ENCODE data around the gene RACK1. TPM values are rescaled to one million over a fixed set of nuclear protein-coding genes. Genes with fewer than 3 reads are reported as not detected.

RACK1 gene
- polyA plus RNA-seq, 3 donors = 2,869 to 3,030 (median 2,913) TPM

DNA sequence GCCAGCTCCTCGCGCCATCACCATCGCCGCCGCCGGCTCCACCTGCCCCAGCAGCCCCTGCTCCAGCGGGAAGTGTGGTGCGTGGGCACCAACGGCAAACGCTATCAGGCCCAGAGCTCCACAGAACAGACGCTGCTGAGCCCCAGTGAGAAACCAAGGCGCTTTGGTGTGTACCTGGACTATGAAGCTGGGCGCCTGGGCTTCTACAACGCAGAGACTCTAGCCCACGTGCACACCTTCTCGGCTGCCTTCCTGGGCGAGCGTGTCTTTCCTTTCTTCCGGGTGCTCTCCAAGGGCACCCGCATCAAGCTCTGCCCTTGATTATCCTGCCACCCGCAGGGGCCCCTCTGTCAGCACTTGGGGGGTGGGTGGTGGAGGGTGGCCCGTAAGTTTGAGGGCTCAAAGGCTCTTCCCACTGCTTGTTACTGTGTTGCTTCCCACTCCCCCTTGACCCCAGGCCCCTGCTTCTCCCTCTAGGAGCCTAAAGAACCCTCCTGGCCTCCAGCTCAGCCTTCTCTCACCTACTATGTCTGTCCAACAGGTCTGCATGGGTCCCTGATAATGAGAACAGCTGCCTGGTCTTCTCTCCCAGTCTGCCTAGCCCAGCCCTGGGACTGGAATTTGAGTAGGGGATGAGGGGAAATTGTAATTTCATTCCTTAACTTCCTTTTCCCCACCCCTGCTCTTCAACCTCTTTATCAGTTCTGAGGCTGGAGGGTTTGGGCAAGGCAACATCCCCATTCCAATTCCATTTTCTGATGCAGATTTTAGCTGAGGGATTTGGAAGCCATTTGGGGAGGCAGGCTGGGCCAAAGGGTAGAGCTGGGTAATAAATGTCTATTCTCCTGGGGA is 9.0 kb downstream of the RACK1 start:
- DNase-seq (ENCODE audit: low read depth in 3 of 3, low spot score in 2 of 3) = no peak

GRCh38 chr5:181233801-181234454 is 9.8 kb downstream of the RACK1 start:
- DNase-seq (ENCODE audit: low read depth in 3 of 3, low spot score in 2 of 3) = no peak

GRCh38 chr5:181233088-181233800 is 10.5 kb downstream of the RACK1 start:
- DNase-seq (ENCODE audit: low read depth in 3 of 3, low spot score in 2 of 3) = no peak

DNA sequence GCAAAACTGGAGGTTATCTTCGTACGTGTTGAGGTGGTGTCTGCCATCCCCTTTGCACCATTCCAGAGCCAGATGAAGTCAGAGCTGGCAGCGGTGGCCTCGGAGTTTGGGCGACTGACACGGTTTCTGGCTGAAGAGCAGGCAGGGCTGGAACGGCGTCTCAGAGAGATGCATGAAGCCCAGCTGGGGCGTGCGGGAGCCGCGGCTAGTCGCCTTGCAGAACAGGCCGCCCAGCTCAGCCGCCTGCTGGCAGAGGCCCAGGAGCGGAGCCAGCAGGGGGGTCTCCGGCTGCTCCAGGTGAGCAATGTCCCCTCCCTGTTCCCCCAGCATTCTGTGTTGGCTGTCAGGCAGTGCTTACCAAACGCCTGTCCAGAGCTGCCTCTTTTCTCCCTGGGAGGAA is 11.1 kb downstream of the RACK1 start:
- no peak for DNase-seq (ENCODE audit: low read depth in 3 of 3, low spot score in 2 of 3)

- no peak for DNase-seq (ENCODE audit: low read depth in 3 of 3, low spot score in 2 of 3)
Observed at GRCh38 chr5:181231432-181231831, 12.3 kb downstream of the RACK1 start.

DNA sequence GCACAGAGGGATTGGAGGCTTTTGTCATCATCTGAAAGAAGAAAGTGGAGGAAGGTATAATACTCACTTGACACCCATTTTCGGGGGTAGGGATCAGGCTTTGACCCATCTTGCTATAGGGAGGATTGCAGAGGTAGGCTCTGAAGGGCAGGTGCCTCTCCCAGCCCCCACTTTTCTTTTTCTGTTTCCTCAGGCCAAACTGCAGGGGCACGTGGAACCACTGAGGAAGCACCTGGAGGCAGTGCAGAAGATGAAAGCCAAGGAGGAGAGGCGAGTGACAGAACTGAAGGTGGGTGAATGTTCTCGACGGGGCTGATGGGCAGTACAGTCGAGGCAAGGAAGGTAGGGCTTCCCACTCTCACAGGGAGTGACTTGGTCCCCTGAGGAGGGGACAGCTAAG is 13.2 kb downstream of the RACK1 start:
- no peak for DNase-seq (ENCODE audit: low read depth in 3 of 3, low spot score in 2 of 3)

DNA sequence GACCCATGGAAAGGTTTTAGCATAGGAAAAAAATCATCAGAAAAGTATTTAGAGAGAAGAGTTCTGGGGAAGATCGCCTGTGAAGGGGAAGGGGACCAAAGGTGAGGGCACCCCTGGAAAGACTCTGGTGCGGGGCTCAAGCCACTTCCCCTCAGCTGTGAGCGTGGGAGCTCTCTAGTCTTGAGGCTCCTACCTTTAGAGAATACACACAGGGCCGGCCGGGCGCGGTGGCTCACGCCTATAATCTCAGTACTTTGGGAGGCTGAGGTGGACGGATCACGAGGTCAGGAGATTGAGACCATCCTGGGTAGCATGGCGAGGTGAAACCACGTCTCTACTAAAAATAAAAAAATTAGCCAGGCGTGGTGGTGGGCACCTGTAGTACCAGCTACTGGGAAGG is 13.7 kb downstream of the RACK1 start:
- DNase-seq (ENCODE audit: low read depth in 3 of 3, low spot score in 2 of 3) = no peak

GRCh38 chr5:181224390-181225229 is 19.1 kb downstream of the RACK1 start:
- DNase-seq (ENCODE audit: low read depth in 3 of 3, low spot score in 2 of 3) = no peak

GRCh38 chr5:181223729-181224389 is 19.8 kb downstream of the RACK1 start:
- DNase-seq (ENCODE audit: low read depth in 3 of 3, low spot score in 2 of 3) = no peak

- DNase-seq (ENCODE audit: low read depth in 3 of 3, low spot score in 2 of 3) = peak in 2 of 3 donors; percentile 90 to 92
Observed at GRCh38 chr5:181223058-181223728, 20.5 kb downstream of the RACK1 start, which contains the start of gene TRIM41. Gene TRIM41, plus strand, starts transcription at chr5:181223281. Its CDS starts 719 bp downstream, at chr5:181224000.

DNA sequence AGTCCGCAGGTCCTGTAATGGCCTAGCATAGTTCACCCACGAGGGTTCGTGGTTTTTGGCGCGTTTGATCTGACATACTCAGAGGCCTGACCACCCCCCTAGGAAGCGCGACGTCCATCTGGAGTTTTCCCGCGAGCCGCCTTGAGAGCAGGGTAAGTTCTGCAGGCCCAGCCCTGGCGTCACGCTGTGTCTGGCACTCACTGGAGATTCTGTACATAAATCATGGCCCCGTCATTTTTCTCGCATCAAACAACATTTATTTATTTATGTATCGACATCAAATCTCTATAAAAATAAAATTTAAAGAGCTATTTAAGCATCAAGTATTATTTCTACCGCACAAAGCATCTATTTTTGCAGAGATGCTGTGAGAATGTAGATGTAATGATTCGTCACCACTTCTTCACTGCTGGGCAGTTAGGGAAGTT is 21.1 kb downstream of the RACK1 start:
- DNase-seq (ENCODE audit: low read depth in 3 of 3, low spot score in 2 of 3) = no peak

DNA sequence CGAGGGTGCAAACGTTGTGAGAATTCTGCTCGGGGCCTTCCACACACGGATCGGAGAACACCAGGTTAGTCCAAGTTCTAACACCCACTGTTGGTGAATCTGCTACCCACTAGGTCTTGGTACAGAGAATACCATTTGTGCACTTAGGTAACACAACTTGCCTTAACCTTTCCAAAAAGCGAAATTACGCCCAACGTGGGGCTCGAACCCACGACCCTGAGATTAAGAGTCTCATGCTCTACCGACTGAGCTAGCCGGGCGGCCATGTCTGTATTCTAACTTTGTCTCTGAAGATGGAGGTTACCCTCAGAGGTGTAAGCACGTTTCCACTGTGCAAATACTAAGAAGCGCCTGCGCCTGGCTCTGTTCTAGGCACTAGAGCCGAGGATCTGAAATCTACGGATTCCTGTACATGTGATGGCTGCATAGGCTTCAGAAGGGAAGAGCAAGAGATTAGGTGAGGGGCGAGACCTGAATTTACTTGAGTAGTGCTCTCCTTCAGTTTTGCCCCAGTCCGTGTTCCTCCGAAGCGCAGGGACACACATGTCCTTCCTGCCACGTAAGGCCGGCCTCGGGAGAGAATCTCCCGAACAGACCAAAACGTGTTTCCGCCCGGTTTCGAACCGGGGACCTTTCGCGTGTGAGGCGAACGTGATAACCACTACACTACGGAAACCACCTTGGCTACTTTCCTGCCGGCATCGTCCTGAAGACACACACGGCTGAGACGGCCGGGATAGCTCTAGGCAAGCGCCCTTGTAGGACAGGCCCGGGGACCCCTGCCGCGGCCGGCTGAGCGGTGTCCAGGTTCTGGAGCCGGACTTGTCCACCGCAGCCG is 21.7 kb downstream of the RACK1 start:
- peak in 1 of 3 donors; percentile 89 for DNase-seq (ENCODE audit: low read depth in 3 of 3, low spot score in 2 of 3)

GRCh38 chr5:181221105-181221791 is 22.5 kb downstream of the RACK1 start:
- DNase-seq (ENCODE audit: low read depth in 3 of 3, low spot score in 2 of 3) = no peak

GRCh38 chr5:181220178-181220515 is 23.6 kb downstream of the RACK1 start:
- no peak for DNase-seq (ENCODE audit: low read depth in 3 of 3, low spot score in 2 of 3)

DNA sequence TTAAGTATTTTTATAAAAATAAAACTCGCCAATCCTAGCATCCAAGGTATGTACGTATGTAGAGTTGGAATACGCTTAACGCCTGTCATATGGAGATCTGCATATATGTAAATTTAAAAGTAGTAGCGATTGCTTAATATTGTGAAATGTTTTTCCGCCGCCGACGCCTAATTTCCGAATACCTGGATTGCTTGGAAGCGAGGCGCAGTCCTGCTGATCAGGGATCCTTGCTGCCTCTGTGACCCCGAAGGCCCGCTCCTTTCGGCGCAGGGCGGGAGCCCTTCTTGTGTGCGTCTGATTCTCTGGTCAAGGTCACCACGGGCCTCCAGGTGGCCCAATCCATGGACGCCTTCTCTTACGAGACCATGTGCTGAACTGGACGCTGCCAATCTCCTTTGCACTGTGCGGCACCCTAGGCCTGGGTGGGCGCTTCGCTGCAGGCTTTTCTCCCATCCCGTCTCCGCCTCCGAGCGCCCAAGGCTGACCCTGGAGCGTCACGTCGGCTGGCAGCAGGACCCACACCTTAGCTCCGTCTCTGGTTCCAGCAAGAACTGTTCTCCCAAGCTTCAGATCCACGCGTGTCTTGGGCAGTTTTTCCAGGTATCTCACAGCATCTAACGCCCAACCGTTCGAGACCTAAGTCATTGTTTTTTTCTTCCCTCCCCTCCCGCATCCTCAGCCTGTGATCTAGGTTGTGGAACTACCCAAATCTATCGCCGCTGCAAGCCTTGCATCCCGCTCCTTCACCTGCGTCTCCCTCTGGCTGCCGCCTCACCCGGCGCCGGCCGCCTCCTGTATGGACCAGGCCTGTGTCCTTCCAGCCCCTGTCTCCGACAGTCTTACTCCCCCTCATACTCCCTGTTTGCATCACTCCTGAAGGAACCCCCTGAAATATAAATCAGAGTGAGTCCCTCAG is 24.2 kb downstream of the RACK1 start:
- DNase-seq (ENCODE audit: low read depth in 3 of 3, low spot score in 2 of 3) = no peak

GRCh38 chr5:181218795-181219124 is 24.9 kb downstream of the RACK1 start:
- DNase-seq (ENCODE audit: low read depth in 3 of 3, low spot score in 2 of 3) = no peak

- DNase-seq (ENCODE audit: low read depth in 3 of 3, low spot score in 2 of 3) = no peak
Observed at GRCh38 chr5:181217803-181218062, 26.0 kb downstream of the RACK1 start.

Measured in right renal cortex interstitium (tissue), 3 donors.